Amygdala (tissue), 56 donors: Measurements from ENCODE around the gene IMMP1L.
"Not testable (repeated sequence)": the region's sequence is repeated elsewhere in the genome, so short reads cannot be mapped to it uniquely, and the experiment has no call there.

Source experiments
- DNase-seq, 56 donors: peaks; one replicate each; lab custom pipeline; 2025; lab: John Stamatoyannopoulos, UW

IMMP1L gene, protein sequence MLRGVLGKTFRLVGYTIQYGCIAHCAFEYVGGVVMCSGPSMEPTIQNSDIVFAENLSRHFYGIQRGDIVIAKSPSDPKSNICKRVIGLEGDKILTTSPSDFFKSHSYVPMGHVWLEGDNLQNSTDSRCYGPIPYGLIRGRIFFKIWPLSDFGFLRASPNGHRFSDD

DNA sequence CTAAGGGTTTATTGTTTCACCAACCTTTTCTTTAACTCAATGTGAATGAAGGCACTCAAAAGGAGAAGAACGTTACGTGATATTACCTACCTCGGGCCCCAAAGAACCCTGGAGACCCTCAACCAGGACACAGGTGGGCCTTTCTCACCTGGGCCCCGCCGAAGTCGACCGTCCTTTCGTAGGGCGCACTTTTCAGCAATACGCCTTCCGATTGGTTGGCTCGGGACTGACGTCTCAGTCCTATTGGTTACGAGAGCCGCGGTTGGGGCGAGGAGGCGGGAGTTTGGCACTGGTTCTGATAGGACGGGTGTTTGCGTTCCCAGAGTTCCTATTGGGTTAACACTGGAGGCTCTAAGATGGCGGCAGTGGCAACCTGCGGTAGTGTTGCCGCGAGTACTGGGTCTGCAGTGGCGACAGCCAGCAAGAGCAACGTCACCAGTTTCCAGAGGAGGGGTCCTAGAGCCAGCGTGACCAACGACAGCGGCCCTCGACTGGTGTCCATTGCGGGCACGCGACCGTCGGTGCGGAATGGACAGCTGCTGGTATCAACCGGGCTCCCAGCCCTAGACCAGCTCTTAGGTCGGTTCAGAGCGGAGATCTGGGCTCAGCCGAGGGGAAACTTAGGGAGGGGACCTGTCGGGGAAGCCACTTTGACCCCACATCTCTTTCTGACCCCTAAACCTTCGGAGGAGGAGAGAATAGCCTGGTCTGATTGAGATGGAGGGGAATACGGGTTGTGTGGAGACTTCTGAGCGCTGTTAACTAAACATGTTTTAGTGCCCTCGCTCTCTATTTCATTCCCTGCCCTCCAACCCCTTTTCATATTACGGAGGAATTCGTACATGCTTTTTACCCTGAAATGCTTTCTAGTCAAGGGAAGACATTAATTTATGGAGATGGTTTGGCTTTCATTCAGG, at the start of gene IMMP1L, which contains the start of gene ELP4:
Gene IMMP1L, minus strand, starts transcription at position 194 of the 917 bp plus-strand sequence. CDS start 46,346 bp downstream, outside the sequence.
Gene ELP4, plus strand, starts transcription at position 339 of the 917 bp plus-strand sequence. Its CDS starts 18 bp downstream, at position 357.
- peak; percentile 74 to 98 (median 93) for DNase-seq

DNA sequence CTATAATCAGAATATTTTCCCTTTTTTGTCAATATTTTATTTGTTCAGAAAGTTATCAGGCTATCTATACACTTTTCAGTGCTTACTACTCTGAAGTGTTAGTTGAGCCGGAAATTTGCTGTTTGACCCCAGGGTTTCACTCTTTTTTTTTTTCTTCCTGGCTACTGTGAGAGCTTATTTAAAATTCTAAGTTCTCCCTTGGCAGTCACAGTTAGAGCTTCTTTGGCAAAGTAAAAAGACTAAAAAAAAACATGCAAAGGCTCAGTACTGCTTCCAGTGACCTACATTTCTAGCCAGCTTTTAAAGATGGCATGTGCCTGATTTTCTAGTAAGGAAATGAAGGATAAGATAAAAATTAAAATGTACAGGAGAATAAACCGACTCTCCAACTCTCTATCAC, 48.6 kb upstream of the IMMP1L start:
- peak in 1 of 56 donors; percentile 8 for DNase-seq

DNA sequence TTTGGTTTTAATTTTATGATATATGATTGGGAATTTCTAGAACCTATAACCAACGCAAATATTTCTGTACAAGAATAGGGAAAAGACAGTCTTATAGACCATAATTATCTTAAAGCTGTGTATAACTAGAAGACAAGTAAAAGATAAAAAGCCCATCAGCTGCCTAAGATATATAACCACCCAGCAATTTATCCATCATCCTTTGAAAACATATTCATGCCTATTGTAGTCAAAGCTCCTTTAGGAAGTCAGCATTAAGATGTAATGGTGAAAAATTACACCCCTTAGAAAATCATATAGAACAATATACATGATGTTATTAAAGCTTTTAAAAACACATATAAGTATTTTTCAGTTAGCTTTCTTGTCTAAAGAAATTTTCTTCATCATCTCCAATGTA, 46.5 kb upstream of the IMMP1L start:
- DNase-seq = no peak

DNA sequence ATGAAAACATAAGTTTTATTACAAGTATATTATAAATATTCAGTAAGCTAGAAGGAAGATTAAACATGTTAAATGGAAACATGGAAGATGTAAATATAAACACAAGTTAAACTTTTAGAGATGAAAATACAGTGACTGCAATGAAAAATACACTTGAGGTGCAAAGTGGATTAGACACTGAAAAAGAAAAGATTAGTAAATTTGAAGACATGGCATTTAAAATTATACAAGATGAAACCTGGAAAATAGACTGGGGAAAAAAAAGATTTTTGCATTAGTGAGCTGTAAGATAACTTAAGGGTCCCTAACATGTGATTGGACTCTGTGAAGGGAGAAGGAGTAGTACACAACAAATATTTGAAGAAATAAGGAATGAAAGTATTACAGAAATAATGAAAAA, 33.4 kb upstream of the IMMP1L start:
- DNase-seq = no peak

DNA sequence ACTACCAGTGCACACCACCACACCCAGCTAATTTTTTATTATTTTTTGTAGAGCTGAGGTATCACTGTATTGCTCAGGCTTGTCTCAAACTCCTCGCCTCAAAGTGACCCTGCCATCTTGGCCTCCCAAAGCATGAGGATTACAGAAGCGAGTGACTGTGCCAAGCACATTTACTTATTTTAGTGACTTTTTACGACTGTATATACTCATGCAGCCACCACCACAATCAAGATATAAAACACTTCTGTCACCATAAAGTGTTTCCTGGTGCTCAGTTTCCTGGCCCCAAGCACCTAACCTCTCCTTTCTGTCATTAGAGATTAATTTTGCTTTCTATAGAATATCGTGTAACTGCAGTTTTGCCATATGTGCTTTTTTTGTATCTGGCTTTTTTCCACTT, 26.1 kb upstream of the IMMP1L start:
- no peak for DNase-seq

DNA sequence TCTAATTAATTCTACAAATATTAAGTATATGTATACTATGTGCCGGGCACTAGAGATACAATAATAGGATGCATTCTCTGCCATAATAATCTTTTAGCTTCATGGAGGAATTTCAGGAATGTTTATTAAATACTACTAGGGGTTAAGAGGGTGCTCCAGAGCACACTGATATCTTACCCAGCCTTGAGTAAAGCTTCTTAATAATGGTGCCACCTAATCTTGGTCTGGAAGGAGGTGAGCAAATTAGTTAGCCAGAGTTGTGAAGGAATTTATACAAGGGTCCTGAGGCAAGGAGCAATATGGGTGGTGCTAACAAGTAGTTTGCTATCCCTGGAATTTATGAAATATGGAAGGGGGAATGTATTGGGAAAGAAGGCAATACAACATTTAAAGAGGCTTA, 21.9 kb upstream of the IMMP1L start:
- DNase-seq = no peak

DNA sequence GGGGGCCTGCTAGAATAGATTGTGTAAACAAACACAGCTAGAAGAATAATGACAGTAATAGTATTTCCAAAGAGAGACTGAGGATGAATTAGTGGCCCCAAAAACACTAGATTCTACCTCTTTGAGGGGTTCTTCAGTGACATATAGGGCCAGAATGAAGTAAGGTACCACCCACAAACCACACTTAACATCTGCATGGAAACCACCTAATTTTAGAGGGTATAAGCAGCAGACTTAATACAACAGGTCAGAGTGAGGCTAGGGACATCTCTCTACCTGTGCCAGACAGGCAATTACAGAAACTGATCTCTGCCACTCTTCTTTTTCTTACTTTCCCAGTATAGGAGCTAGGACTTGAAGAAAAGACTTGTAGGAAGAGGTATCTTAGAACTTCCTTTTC, 20.3 kb upstream of the IMMP1L start:
- DNase-seq = no peak

DNA sequence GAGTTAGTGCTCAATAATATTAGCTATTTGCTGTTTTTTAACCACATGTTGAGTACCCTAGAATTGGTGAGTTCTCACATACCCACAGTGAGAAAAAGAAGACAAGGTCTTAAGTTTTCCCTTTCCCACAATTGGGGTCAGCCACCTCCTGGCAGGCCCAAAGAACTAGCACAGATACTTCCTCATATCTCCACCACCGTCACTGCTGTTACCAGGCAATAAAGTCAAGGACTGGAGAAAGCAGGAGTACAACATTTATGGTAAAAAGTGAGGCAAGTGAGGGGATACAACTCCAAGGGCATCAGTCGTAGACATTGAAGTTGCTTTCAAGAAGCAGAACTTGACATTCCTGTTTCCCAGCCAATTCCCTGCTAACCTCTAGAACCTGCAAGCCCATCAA, 19.8 kb upstream of the IMMP1L start:
- no peak for DNase-seq

DNA sequence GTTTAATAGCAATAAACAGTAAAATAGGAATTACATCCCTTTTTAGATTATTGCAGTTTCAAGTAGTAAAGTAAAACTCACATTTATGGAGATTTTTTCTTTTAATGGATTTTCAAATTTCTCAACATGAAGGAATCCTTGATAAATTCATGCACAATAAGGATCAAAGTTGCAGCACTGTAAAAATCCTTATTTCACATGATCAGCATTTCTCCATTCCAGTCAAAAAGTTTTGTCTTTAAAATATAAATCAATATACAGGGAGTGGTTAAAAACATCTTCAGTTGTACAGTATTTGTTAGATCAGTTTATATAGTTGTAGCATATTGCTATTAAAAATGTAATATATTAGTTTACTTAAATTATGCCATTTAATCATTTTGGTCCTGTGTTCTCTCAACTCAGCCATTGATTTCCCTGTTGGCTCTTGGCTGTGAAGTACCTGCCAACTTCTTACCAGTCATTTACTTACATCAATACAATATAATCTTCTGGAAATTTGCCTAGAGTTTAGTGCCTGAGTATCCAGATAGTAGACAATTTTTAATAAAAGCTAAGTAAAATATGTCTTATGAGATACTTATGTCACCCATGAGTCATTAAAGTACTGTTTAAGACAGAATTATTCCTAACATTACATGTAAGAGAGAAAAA, 12.2 kb upstream of the IMMP1L start:
- DNase-seq = no peak

DNA sequence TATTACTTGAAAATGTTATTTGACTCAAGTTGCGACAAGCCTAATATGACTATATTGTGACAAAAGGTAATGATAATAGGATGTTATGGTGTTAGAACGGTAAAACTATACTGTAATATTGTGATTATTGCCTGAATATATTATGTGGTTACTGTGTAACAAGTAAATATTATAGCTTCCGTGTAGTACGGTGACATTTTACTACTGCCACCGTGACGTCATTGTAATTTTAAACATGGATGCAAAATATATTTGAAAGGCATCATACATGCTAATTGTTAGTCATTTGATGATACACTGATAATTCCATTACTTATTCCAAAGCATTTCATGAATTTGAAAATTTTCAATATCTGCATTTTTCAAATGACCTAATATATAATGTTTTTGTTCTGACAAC, 2.7 kb upstream of the IMMP1L start:
- no peak for DNase-seq

DNA sequence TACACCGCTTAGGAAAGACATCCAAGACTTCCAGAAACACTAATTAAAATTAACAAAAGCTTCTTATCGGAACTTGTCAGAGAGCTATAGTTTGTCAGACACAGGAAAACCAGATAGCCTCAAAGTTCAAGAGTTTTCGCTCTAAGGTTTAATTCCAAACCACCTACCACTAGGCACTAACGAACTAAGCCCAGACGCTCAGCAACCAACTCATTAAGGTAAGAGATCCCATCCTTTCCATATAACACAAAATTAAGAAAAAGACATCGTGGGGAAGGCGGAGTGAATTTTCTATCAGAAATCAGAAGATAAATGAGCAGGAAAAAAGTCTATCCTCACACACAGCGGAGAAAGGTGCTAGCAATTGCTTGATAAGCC, 382 bp downstream of the IMMP1L start:
- DNase-seq = peak in 1 of 56 donors; percentile 10

DNA sequence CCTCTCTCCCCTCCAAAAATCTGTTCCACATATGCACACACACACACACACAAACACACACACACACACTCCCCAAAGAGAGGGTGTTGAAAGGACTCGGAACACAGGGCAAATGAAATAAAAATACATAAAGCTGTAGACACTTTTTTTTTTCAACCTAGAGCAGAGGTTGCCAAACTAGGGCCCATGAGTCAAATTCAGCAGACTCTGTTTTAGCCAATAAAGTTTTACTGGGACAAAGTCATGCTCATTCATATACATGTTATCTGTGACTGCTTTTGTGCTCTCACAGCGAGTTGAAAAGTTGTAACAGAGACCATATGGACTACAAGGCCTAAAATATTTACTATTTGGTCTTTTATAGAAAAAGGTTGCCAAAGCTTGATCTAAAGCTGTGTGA, 8.9 kb downstream of the IMMP1L start:
- DNase-seq = no peak

DNA sequence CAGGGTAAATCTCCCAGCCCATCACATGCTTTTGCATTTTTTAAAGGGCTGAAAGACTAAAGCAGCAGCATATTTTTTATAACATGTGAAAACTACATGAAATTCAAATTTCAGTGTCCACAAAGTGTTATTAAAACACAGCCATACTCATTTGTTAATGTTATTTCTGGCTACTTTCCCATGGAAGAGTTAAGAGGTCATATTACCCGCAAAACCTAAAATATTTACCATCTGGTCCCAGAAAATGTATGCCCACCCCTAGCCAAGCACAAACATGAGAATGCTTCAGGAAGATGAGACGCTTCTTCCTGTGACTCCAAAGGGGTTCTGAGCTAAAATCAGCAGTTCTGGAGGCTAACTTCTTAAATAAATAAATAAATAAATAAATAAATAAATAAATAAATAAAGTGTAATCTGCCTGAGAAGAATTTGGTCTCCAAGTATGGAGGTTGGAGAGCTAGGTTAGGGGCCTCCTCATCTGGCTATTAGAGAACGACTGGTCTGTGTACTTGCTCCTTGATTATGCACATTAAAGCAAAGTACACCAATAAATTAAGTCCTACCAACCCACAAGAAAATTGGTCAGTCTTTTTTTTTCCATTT, 9.7 kb downstream of the IMMP1L start:
- no peak for DNase-seq

DNA sequence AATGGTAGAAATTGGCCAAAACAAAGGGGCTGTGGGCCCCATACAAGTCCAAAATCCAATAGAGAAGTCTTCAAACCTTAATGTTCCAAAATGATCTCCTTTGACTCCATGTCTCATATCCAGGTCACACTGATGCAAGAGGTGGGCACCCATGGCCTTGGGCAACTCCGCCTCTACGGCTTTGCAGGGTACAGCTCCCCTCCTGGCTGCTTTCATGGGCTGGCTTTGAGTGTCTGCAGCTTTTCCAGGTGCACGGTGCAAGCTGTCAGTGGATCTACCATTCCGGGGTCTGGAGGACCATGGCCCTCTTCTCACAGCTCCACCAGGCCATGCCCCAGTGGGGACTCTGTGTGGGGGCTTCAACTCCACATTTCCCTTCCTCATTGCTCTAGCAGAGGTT, 15.7 kb downstream of the IMMP1L start:
- DNase-seq = not testable (repeated sequence)

DNA sequence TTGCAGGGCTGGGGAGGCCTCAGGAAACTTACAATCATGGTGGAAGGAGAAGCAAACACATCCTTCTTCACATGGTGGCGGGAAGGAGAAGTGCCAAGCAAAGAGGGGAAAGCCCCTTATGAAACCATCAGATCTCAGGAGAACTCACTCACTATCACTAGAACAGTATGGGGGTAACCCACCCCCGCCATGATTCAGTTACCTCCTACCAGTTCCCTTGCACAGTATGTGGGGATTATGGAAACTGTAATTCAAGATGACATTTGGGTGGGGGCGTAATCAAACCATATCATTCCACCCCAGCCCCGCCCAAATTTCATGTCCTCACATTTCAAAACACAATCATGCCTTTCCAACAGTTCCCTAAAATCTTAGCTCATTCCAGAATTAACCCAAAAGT, 16.2 kb downstream of the IMMP1L start:
- no peak for DNase-seq

DNA sequence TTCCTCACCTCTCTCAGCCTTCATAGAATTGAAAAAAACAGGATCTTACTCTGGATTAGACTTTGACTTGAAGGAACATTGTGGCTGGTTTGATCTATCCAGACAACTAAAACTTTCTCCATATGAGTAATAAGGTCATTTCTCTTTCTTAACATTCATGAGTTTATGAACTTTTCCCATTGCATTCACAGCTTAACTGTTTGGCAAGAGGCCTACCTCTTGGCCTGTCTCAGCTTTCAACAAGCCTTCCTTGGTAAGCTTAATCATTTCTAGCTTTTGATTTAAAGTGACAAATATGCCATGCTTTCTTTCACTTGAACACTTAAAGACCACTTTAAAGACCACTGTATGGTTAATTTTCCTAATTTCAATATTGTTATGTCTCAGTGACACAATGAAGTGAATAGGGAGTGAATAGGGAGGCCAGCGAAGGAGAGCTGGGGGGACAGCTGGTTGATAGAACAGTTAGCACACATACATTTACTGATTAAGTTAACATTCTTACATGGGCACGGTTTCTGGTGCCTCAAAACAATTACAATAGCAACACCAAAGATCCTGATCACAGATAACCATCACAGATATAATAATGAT, 17.0 kb downstream of the IMMP1L start:
- no peak for DNase-seq

DNA sequence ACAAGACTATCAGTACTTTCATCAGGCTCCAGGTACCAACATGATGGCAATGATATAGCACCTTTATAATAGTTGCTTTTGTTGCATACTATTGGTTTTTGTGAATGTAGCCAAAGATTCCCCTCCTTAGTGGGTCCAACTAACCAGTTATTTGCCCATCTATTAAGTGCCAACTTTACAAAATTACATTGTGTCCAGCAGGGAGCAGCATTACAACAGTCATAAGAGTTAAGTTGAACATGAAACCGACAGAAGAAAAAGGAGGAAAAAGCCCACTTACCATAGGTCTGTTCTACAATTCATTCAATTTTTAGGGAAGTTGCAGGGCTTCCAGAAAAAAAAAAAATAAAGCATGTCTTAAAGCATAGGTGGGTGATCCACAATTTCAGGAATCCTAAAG, 21.6 kb downstream of the IMMP1L start:
- DNase-seq = no peak

DNA sequence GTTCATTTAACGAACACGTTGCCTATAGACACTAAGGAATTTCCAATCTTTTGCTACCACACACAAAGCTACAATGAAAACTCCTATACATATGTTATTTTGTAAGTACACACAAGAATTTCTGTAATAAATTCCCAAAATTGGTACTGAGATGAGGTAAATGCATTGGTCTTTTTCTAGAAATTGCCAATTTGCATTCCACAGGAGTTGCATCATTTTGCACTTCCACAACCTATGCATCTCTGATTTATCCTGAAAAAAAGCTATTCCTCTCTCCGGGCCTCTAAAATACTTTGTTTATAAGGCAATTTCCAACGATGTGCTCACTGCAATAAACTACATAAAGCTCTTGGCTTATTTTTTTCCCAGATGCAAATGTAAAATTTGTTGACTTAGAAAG, 24.9 kb downstream of the IMMP1L start:
- DNase-seq = no peak

DNA sequence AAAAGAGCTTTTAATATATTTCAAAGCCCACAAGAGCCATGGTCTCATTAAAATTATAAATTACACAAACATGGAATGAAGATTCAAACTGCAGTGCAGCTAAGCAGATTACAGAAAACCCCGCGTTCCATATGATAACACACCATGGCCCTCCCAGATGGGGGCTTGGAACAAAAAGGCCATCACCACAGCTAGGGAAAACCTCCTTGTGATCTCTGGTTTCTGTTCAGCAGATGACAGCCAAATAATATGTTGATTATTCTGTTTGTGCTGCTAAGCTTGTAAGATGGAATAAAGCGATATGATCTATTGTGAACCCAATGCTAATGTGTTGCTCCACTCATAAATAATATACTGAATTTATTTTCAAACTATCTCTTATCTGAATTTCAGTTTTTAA, 28.5 kb downstream of the IMMP1L start:
- DNase-seq = no peak

DNA sequence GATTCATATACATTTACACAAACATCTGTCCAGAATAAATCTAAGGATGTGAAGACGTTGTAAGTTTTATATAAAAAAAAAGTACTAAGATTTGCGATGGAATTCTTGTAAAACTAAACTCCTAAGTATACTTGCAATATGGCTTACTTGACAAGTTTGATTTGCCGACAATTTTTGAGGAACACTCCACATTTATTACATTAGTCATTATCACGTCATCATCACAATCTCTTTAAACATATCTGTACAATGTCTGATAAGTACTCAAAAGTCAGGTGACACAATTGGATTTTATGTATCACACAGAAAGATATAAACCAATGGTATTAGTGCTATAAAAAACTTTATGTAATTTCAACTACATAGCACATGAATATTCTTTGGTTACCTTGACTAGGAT, 30.4 kb downstream of the IMMP1L start:
- DNase-seq = no peak

DNA sequence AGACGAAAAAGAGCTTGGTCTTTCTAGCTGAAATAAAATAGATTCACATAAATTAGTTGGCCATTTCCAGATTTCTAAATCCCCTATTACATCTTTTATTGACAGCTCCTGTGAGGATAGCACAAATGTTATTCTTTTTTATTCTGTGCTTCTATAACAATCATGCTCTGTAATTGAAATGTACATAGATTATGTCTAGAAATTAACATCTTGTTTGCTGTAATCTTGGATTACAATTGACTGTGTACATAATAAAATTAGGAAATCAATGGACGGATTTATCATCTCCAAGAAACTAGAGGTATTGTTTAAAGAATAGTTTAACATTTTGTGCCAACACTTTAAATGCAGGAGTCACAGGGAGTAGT, 31.2 kb downstream of the IMMP1L start:
- no peak for DNase-seq
